Heart right ventricle (tissue), 16 donors: ENCODE results near the gene NEURL2. TPM values are rescaled to one million over a fixed set of nuclear protein-coding genes. Genes with fewer than 3 reads are reported as not detected.
"Not testable (repeated sequence)": the region's sequence is repeated elsewhere in the genome, so short reads cannot be mapped to it uniquely, and the experiment has no call there.

Source experiments
- ATAC-seq, 8 donors: fragments of 200-7000 bp; cut with Tn5 transposase; one replicate each; pipeline ENCODE4 v1.9.1; 2020; ENCODE audit warnings: mild to moderate bottlenecking in 8 of 8, moderate library complexity in 8 of 8, moderate number of reproducible peaks in 1 of 8
- DNase-seq, 2 donors: peaks; one replicate each; pipeline ENCODE4 v3.0.0-alpha.2; 2020
- H3K27ac ChIP-seq, 10 donors: fragments of 200-600 bp; sonication (generic) in 2 of 10; one replicate each; pipeline versions ENCODE4 v1.5.0 to v1.8.0; 2020 to 2022; ENCODE audit warnings: mild to moderate bottlenecking in 3 of 10
- H3K27me3 ChIP-seq, 7 donors: fragments of 200-600 bp; one replicate each; pipeline ENCODE4 v1.8.0; 2021 to 2022; ENCODE audit warnings: mild to moderate bottlenecking in 2 of 7
- H3K36me3 ChIP-seq, 9 donors: fragments of 200-600 bp; sonication (generic) in 1 of 9; one replicate each; pipeline versions ENCODE4 v1.5.0 to v1.8.0; 2020 to 2022; ENCODE audit warnings: mild to moderate bottlenecking in 2 of 9
- H3K4me1 ChIP-seq, 9 donors: fragments of 200-600 bp; sonication (generic) in 1 of 9; one replicate each; pipeline versions ENCODE4 v1.5.0 to v1.8.0; 2020 to 2022; ENCODE audit warnings: mild to moderate bottlenecking in 4 of 9
- H3K4me3 ChIP-seq, 10 donors: fragments of 200-600 bp; sonication (generic) in 2 of 10; one replicate each; pipeline versions ENCODE4 v1.5.0 to v1.8.0; 2020 to 2022; ENCODE audit warnings: mild to moderate bottlenecking in 7 of 10, moderate library complexity in 2 of 10
- H3K9me3 ChIP-seq, 11 donors: fragments of 200-600 bp in 10 of 11; sonication (generic) in 2 of 11; one replicate each; pipeline versions ENCODE4 v1.5.0 to v1.8.0; 2013 to 2022; ENCODE audit warnings: mild to moderate bottlenecking in 2 of 11, control low read depth in 1 of 11, moderate library complexity in 1 of 11
- CTCF ChIP-seq, 9 donors: fragments of 200-600 bp; sonication (generic) in 2 of 9; IDR thresholded peaks; one replicate each; pipeline versions ENCODE4 v1.5.0 to v1.8.0; 2021 to 2022; ENCODE audit warnings: antibody characterized with exemption in 9 of 9, mild to moderate bottlenecking in 5 of 9, moderate library complexity in 1 of 9
- WGBS, 2 donors: extraction: QIAGEN DNeasy Blood & Tissue Kit; methylation state at CpG; one replicate each; pipeline ENCODE4 v1.1.7; 2013; ENCODE audit warnings: inconsistent platforms in 1 of 2; 5-methylcytosine and 5-hydroxymethylcytosine counted together
- intact Hi-C, 10 donors: fragments of 100-400 bp; cut with DNase I; formaldehyde crosslinking; loops; one replicate each; pipeline versions ENCODE4 v1.11.1 to v1.14.2; 2022
- polyA plus RNA-seq, 2 donors: library from polyadenylated mRNA; stranded (reverse); fragments of 200-250 nt; gene quantifications; one replicate each; pipeline ENCODE4 v1.2.3, GENCODE V29; 2013
- total RNA-seq, 10 donors: library from RNA; stranded (reverse); fragmentation: NEBNext Ultra II Directional in 3 of 10; extraction: Animal tissue kit (Norgen Biotek cat#: 25700) in 3 of 10; gene quantifications; one replicate each; pipeline versions ENCODE4 v1.2.1 to v1.2.4, GENCODE V29; 2021 to 2023
- donor health status: Arrhythmogenic right ventricular cardiomyopathy.
- donor health status: ischemic (EF 13 %, LVEDD 7.1; RV severe dilation, severe dysfunction).
- donor health status: healthy with polysubstance abuse.
- donor health status: DM: no; HTN: yes; CAD: no.
- donor health status: DM: no; HTN: no; CAD: no.
- donor health status: ischemic (EF 25% LVEDD 6.9; RV normal size, moderate dysfunction).
- donor health status: ischemic (EF 25% LVEDD 5.7; RV mildly dilated, moderate dysfunction).
- donor health status: healthy.
- donor health status: DM: yes; HTN: yes; CAD: no.
- donor health status: Ischemic cardiomyopathy.
- donor health status: ischemic (EF 35%, LVEDD 5.7; RV mildly dilated, moderate dysfunction).
- donor health status: nonischemic (EF 11% LVEDD 7.7; RV severe dilation, severe dysfunction).
- donor health status: DM: yes; HTN: yes; CAD: no.
- donor health status: PGD.
- donor health status: ischemic (EF 29% LVEDD 5.4; RV normal size, mild dysfunction).
- donor health status: nonischemic (EF 23%, LVEDD 6.1; RV moderate dilation, normal function).

Gene NEURL2
- total and polyA plus RNA-seq, 12 donors: 3.3 to 11.1 (median 7.8) TPM

- peaks cover 0 to 91% (median 4%) of the 10 kb centered on the region in 9 donors for H3K36me3 ChIP-seq
- 91 to 93% methylated on average over 8 of the region's 8 CpGs for WGBS, 2 donors
- ATAC-seq: no peak
Observed at GRCh38 chr20:45905505-45906079, 14.6 kb upstream of the NEURL2 start.

DNA sequence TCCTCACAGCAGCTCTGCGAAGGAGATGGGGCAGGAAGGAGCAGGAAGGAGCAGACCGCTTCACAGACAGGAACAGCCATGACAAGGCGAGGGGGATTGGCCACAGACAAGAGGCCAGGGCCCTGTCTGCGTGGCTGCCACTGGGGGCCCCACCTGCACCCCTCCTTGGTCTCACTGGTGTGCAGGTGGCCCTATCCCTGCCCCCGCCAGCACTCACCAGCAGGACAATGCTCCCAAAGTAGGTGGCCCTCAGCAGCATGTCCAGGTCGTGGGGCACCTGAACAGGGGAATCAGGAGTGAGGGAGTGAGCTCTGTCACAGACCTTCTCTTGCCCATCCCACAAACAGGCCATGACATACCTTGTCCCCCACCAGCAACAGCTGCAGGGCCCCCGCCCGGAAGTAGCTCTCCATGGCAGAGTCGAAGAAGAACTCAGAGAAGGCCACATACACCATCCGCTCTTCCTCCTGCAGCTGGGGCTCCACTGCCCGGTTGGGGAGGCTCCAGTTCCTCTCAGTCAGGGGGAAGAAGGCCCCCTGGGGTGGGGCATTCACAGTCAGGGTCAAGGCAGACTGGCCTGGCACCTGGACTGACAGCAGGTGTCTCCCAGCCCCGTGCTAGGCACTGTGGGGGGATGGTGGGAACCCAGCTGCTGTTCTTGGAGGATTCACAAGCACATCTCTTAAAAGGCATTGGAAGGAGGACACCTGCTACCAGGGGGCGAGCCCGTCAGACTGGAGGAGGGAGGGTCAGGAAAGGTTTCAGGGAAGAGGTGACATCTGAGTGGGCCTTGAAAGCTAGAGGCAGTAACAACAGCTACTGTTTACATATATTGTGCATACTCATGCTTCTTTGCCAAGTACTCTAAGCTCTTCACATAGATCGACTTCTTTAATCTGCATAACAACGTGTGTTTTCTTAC, 13.8 kb upstream of the NEURL2 start:
- intact Hi-C loops: no loop called here
- 87 to 88% methylated on average over 16 of the region's 16 CpGs for WGBS, 2 donors
- peaks cover 0 to 98% (median 10%) of the 10 kb centered on the region in 9 donors for H3K36me3 ChIP-seq
- DNase-seq: no peak
- TF ChIP-seq CTCF (IDR thresholded peaks at IDR 0.05): no peak
- H3K9me3 ChIP-seq: no peaks in the 10 kb centered on the region
- H3K4me3 ChIP-seq: no peak overlapping the region
- peaks cover 0 to 8% (median 0%) of the 10 kb centered on the region in 9 donors for H3K4me1 ChIP-seq
- no peak overlapping the region for H3K27ac ChIP-seq
- ATAC-seq: peak in 1 of 8 donors; percentile 16
- H3K27me3 ChIP-seq: no peaks in the 10 kb centered on the region

More at GRCh38 chr20:45905505-45906079, 14.6 kb upstream of the NEURL2 start:
- no peaks in the 10 kb centered on the region for H3K27me3 ChIP-seq
- H3K4me1 ChIP-seq: peaks cover 0 to 15% (median 4%) of the 10 kb centered on the region in 9 donors
- H3K4me3 ChIP-seq: no peak overlapping the region
- intact Hi-C loops: no loop called here
- no peaks in the 10 kb centered on the region for H3K9me3 ChIP-seq
- no peak overlapping the region for H3K27ac ChIP-seq
- no peak for TF ChIP-seq CTCF (IDR thresholded peaks at IDR 0.05)
- no peak for DNase-seq

- Histone ChIP-seq H3K27ac (no peak overlapping the region), H3K4me1 (no peaks in the 10 kb centered on the region), H3K27me3 (no peaks in the 10 kb centered on the region), H3K4me3 (no peak overlapping the region), H3K36me3 (peaks cover 0 to 100% (median 28%) of the 10 kb centered on the region in 9 donors), H3K9me3 (no peaks in the 10 kb centered on the region)
- WGBS, 2 donors: 86 to 90% methylated on average over 14 of the region's 14 CpGs
- no peak for ATAC-seq
- intact Hi-C loops: no loop called here
- TF ChIP-seq CTCF (IDR thresholded peaks at IDR 0.05): no peak
- no peak for DNase-seq
Observed at GRCh38 chr20:45902199-45902701, 11.2 kb upstream of the NEURL2 start.

GRCh38 chr20:45901332-45901731, 10.3 kb upstream of the NEURL2 start:
- H3K27ac ChIP-seq, DNase-seq, H3K9me3 ChIP-seq, H3K4me1 ChIP-seq, H3K27me3 ChIP-seq, ATAC-seq, intact Hi-C loops, H3K4me3 ChIP-seq: not testable (repeated sequence)
- WGBS, 2 donors: 96 to 97% methylated on average over 6 of the region's 6 CpGs
- H3K36me3 ChIP-seq: peaks cover 0 to 100% (median 37%) of the 10 kb centered on the region in 9 donors
